HepG2 (cell line): ENCODE results near the gene C22orf15. TPM values are rescaled to one million over a fixed set of nuclear protein-coding genes. Genes with fewer than 3 reads are reported as not detected.

ENCODE experiments used
- ARID5B ChIP-seq: IDR thresholded peaks from 2 replicates; pipeline ENCODE4 v1.4.0; 2020; ENCODE audit warnings: mild to moderate bottlenecking, missing genetic modification reagents
- CEBPG ChIP-seq: IDR thresholded peaks from 2 replicates; pipeline ENCODE4 v1.6.1; 2016
- HIC2 ChIP-seq: sonication (generic); formaldehyde crosslinking; IDR thresholded peaks from 2 replicates; pipeline ENCODE4 v1.9.0; 2022; ENCODE audit warnings: low read depth, missing genetic modification reagents
- KAT8 ChIP-seq: IDR thresholded peaks from 2 replicates; pipeline ENCODE4 v1.6.1; 2016; ENCODE audit warnings: missing genetic modification reagents, missing compliant biosample characterization
- KDM4B ChIP-seq: sonication (generic); formaldehyde crosslinking; IDR thresholded peaks from 2 replicates; pipeline ENCODE4 v1.4.0; 2020; ENCODE audit warnings: missing genetic modification reagents
- KDM6A ChIP-seq: IDR thresholded peaks from 2 replicates; pipeline ENCODE4 v1.6.1; 2016; ENCODE audit warnings: low read depth
- NR2F1 ChIP-seq, 2 experiments: fragments of 450-650 bp in 1 of 2; formaldehyde crosslinking in 1 of 2; IDR thresholded peaks; 2 replicates each; pipeline versions ENCODE4 v1.5.0 to v1.6.1; 2016 to 2020; ENCODE audit warnings: mild to moderate bottlenecking in 1 of 2, missing compliant biosample characterization in 1 of 2, missing genetic modification reagents in 1 of 2, moderate library complexity in 1 of 2
- PHB2 ChIP-seq: fragments of 450-650 bp; IDR thresholded peaks from 2 replicates; pipeline ENCODE4 v1.6.1; 2018; ENCODE audit not compliant: partially characterized antibody
- PITX1 ChIP-seq: sonication (generic); formaldehyde crosslinking; IDR thresholded peaks from 2 replicates; pipeline ENCODE4 v1.5.1; 2020; ENCODE audit warnings: mild to moderate bottlenecking, missing genetic modification reagents
- RXRB ChIP-seq: IDR thresholded peaks from 2 replicates; pipeline ENCODE4 v1.6.1; 2016; ENCODE audit warnings: borderline replicate concordance, missing genetic modification reagents, missing compliant biosample characterization
- SALL1 ChIP-seq: sonication (generic); formaldehyde crosslinking; IDR thresholded peaks from 2 replicates; pipeline ENCODE4 v1.8.0; 2022; ENCODE audit warnings: mild to moderate bottlenecking, missing genetic modification reagents
- SIN3A ChIP-seq: IDR thresholded peaks from 2 replicates; pipeline ENCODE4 v1.6.1; 2011; ENCODE audit warnings: low read depth, mild to moderate bottlenecking, control low read depth, low read length, borderline replicate concordance
- TFAP4 ChIP-seq: sonication (generic); IDR thresholded peaks from 2 replicates; pipeline ENCODE4 v1.6.1; 2016; ENCODE audit warnings: low read depth, borderline replicate concordance
- ZBTB33 ChIP-seq: sonication (generic); formaldehyde crosslinking; IDR thresholded peaks from 2 replicates; pipeline ENCODE4 v1.4.0; 2020; ENCODE audit warnings: missing genetic modification reagents
- ZKSCAN1 ChIP-seq: fragments of 150-350 bp; IDR thresholded peaks from 2 replicates; pipeline ENCODE4 v1.6.1; 2014; ENCODE audit warnings: low read length
- ZNF224 ChIP-seq: sonication (generic); formaldehyde crosslinking; IDR thresholded peaks from 2 replicates; pipeline ENCODE4 v1.5.0; 2020; ENCODE audit warnings: mild to moderate bottlenecking, missing genetic modification reagents
- ZNF350 ChIP-seq: sonication (generic); formaldehyde crosslinking; IDR thresholded peaks from 2 replicates; pipeline ENCODE4 v1.4.0; 2020; ENCODE audit warnings: mild to moderate bottlenecking, low read depth, missing genetic modification reagents, borderline replicate concordance
- ZNF644 ChIP-seq: IDR thresholded peaks from 2 replicates; pipeline ENCODE4 v1.6.1; 2016; ENCODE audit warnings: low read depth
- ZNF761 ChIP-seq: sonication (generic); formaldehyde crosslinking; conservative IDR thresholded peaks from 2 replicates; pipeline ENCODE4 v1.4.0; 2020; ENCODE audit warnings: mild to moderate bottlenecking, missing genetic modification reagents
- polyA plus RNA-seq, 8 experiments: library from polyadenylated mRNA; depleted of rRNA in 3 of 8; stranded (reverse) in 7 of 8; unstranded in 1 of 8; fragments of >200 nt; fragmentation: Illumina TruSeq in 4 of 8; extraction: Trizol in 4 of 8; gene quantifications; 2 replicates each; pipeline versions ENCODE4 v1.2.1 to v1.2.3, GENCODE V29; 2011 to 2016; ENCODE audit warnings: low read depth in 4 of 8, missing spikeins in 1 of 8, mixed read lengths in 1 of 8; ENCODE audit not compliant: insufficient read depth in 1 of 8
- total RNA-seq, 5 experiments: library from RNA; depleted of rRNA; stranded (reverse); fragments of >200 nt; fragmentation: Illumina TruSeq; extraction: Trizol; gene quantifications; 2 replicates each; pipeline ENCODE4 v1.2.3, GENCODE V29; 2016; ENCODE audit warnings: low read depth in 1 of 5

C22orf15 gene
- total and polyA plus RNA-seq, 2 of the 13 experiments (the other 11 are each of a cell fraction or from before 2014, with no cell fraction given) = not detected

- peak; percentile 93 for TF ChIP-seq ZBTB33
- TF ChIP-seq NR2F1 (CRISPR knock-in tag; IDR thresholded peaks at IDR 0.05) = peak; percentile 83 to 92
- peak; percentile 69 for TF ChIP-seq SALL1 (CRISPR knock-in tag)
- peak; percentile 54; the same call in 1 of the 2 replicates for TF ChIP-seq RXRB (CRISPR knock-in tag)
- no peak; the same call in 1 of the 2 replicates for TF ChIP-seq KAT8 (CRISPR knock-in tag)
- peak; percentile 59; the same call in 1 of the 2 replicates for TF ChIP-seq ZNF644
- TF ChIP-seq ZNF761 (CRISPR knock-in tag) = no peak
- TF ChIP-seq PHB2 = no peak
- peak; percentile 75; the same call in 1 of the 2 replicates for TF ChIP-seq HIC2 (CRISPR knock-in tag)
- TF ChIP-seq KDM4B (CRISPR knock-in tag) = 0 out of 2 replicates have a peak, but pooled peaks have one; percentile 35
- TF ChIP-seq CEBPG (CRISPR knock-in tag) = peak; percentile 92
- peak; percentile 51; the same call in 1 of the 2 replicates for TF ChIP-seq ARID5B (CRISPR knock-in tag)
- TF ChIP-seq PITX1 (CRISPR knock-in tag) = 0 out of 2 replicates have a peak, but pooled peaks have one; percentile 33
- 0 out of 2 replicates have a peak, but pooled peaks have one; percentile 60 for TF ChIP-seq ZNF224 (CRISPR knock-in tag)
- 0 out of 2 replicates have a peak, but pooled peaks have one; percentile 13 for TF ChIP-seq ZKSCAN1
- peak; percentile 14; the same call in 1 of the 2 replicates for TF ChIP-seq SIN3A
- TF ChIP-seq KDM6A (CRISPR knock-in tag) = 0 out of 2 replicates have a peak, but pooled peaks have one; percentile 29
- peak; percentile 61; the same call in 1 of the 2 replicates for TF ChIP-seq TFAP4
- peak; percentile 41; the same call in 1 of the 2 replicates for TF ChIP-seq ZNF350 (CRISPR knock-in tag)
These were observed 2.4 kb downstream of the C22orf15 start (continued) for GRCh38 chr22:23764899-23765881.
